ENCODE measurements around the gene HERC5.

- TF ChIP-seq CTCF (IDR thresholded peaks at IDR 0.05; ENCODE audit: poor library complexity, severe bottlenecking) = no peak
- TF ChIP-seq REST (IDR thresholded peaks at IDR 0.05; ENCODE audit: borderline replicate concordance) = no peak
- no peak for TF ChIP-seq TAF1 (IDR thresholded peaks at IDR 0.05; ENCODE audit: low read depth)
- TF ChIP-seq POLR2AphosphoS5 (IDR thresholded peaks at IDR 0.05) = no peak
- no peak for TF ChIP-seq MXI1 (conservative IDR thresholded peaks at IDR 0.05; ENCODE audit: poor library complexity, severe bottlenecking)
- no peak for TF ChIP-seq EZH2 (IDR thresholded peaks at IDR 0.05; ENCODE audit: borderline replicate concordance, insufficient read depth, low read length, poor library complexity, severe bottlenecking)
- TF ChIP-seq EP300 (conservative IDR thresholded peaks at IDR 0.05; ENCODE audit: poor library complexity, severe bottlenecking) = no peak
- no peak for TF ChIP-seq RAD21 (conservative IDR thresholded peaks at IDR 0.05)
These were observed 45.3 kb upstream of the HERC5 start for GRCh38 chr4:88411491-88412096.

Data from neural cell (in vitro differentiated cells).